Endothelial cell (in vitro differentiated cells): ENCODE measurements around the gene FAM193A. TPM values are rescaled to one million over a fixed set of nuclear protein-coding genes. Genes with fewer than 3 reads are reported as not detected.
"Not testable (repeated sequence)": the region's sequence is repeated elsewhere in the genome, so short reads cannot be mapped to it uniquely, and the experiment has no call there.

ENCODE experiments used
- DNase-seq: peaks from one replicate; pipeline ENCODE4 v3.0.0; 2021; ENCODE audit warnings: low spot score
- H3K27ac Mint-ChIP-seq: one replicate; pipeline ENCODE4 v1.8.0; 2021; ENCODE audit warnings: mixed read lengths, inconsistent platforms; ENCODE audit not compliant: unreplicated experiment
- H3K27me3 Mint-ChIP-seq: one replicate; pipeline ENCODE4 v1.8.0; 2021; ENCODE audit warnings: mild to moderate bottlenecking, moderate library complexity, mixed read lengths, inconsistent platforms; ENCODE audit not compliant: unreplicated experiment
- H3K36me3 Mint-ChIP-seq: one replicate; pipeline ENCODE4 v1.8.0; 2021; ENCODE audit warnings: mild to moderate bottlenecking, low read depth, mixed read lengths, inconsistent platforms; ENCODE audit not compliant: unreplicated experiment
- H3K4me1 Mint-ChIP-seq: one replicate; pipeline ENCODE4 v1.8.0; 2021; ENCODE audit warnings: mild to moderate bottlenecking, mixed read lengths, inconsistent platforms; ENCODE audit not compliant: unreplicated experiment
- H3K4me3 Mint-ChIP-seq: one replicate; pipeline ENCODE4 v1.8.0; 2021; ENCODE audit warnings: mild to moderate bottlenecking, mixed read lengths, inconsistent platforms; ENCODE audit not compliant: unreplicated experiment
- H3K9me3 Mint-ChIP-seq: one replicate; pipeline ENCODE4 v1.8.0; 2021; ENCODE audit warnings: mixed read lengths, inconsistent platforms; ENCODE audit not compliant: unreplicated experiment
- CTCF ChIP-seq: fragments of 200-600 bp; sonication (generic); IDR thresholded peaks from one replicate; pipeline ENCODE4 v1.5.0; 2021; ENCODE audit warnings: antibody characterized with exemption; ENCODE audit not compliant: unreplicated experiment
- total RNA-seq: library from RNA; stranded (reverse); fragmentation: NEBNext Ultra II Directional; extraction: Animal tissue kit (Norgen Biotek cat#: 25700); gene quantifications from one replicate; pipeline ENCODE4 v1.2.1, GENCODE V29; 2021; ENCODE audit not compliant: unreplicated experiment

Gene FAM193A
- total RNA-seq, 1 donor from 2014 or later: 33.7 TPM

DNA sequence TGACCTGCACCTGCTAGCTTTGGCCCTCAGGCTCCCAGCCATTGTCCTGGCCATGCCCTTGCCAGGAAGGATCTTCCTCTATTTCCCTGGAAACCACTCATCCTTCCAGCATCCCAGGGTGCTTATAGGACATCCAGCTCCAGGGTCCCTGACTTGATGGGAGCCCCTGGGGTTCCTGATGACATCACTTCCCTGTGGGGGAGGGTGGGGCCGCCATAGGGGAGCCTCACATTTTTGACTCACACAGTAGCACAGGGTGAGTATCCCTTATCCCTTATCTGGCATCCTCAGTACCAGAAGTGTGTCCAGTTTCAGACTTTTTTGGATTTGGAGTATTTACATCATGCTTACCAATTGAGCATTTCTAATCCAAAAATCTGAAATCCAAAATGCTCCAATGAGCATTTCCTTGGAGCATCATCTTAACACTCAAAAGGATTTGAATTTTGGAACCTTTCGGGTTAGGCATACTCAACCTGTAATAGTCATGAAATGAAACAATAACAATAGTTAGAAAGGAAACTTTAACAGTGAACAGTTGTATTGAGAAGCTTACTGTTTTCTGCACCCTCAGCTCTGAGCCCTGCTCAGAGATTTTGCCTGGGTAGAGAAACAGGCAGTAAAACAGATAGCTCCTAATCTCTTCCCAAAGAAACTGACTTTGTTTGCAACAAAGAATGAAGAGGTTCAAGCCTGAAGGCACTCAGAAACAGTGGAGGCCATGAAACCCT, 197.6 kb downstream of the FAM193A start:
- Mint-ChIP-seq H3K36me3 (peaks cover 27% of the 10 kb centered on the region), H3K9me3 (no peaks in the 10 kb centered on the region), H3K4me1 (peaks cover 4% of the 10 kb centered on the region), H3K27ac (no peak overlapping the region), H3K4me3 (peak overlapping the region; percentile 1), H3K27me3 (peaks cover 16% of the 10 kb centered on the region)
- no peak for TF ChIP-seq CTCF
- no peak for DNase-seq

DNA sequence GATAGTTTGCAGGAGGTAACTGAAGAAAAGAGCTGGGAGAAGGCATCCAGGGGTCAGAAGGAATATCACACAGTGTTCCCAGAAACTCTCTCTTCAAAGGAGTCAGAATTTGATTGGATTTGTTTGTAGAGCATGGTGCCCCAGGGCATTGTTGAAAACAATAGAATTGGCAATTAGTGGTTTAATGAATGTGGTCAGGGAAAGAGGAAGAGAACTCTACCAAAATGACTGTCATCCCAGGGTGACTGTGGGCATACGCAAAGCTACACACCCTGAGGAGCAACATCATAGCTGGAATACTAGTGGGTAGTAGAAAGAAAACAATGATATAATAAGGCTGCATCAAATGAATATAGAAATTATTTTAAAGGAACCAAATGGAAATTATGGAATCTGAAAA, 198.2 kb downstream of the FAM193A start:
- H3K27ac Mint-ChIP-seq: no peak overlapping the region
- H3K9me3 Mint-ChIP-seq: no peaks in the 10 kb centered on the region
- peaks cover 4% of the 10 kb centered on the region for H3K4me1 Mint-ChIP-seq
- peaks cover 27% of the 10 kb centered on the region for H3K36me3 Mint-ChIP-seq
- TF ChIP-seq CTCF: no peak
- no peak for DNase-seq
- peaks cover 16% of the 10 kb centered on the region for H3K27me3 Mint-ChIP-seq
- H3K4me3 Mint-ChIP-seq: peak overlapping the region; percentile 1

- no peak for DNase-seq
- no peaks in the 10 kb centered on the region for H3K9me3 Mint-ChIP-seq
- H3K4me1 Mint-ChIP-seq: peaks cover 4% of the 10 kb centered on the region
- TF ChIP-seq CTCF: no peak
- peaks cover 27% of the 10 kb centered on the region for H3K36me3 Mint-ChIP-seq
- no peak overlapping the region for H3K27ac Mint-ChIP-seq
- peaks cover 16% of the 10 kb centered on the region for H3K27me3 Mint-ChIP-seq
- peak overlapping the region; percentile 0 for H3K4me3 Mint-ChIP-seq
Observed at GRCh38 chr4:2735869-2736268, 199.4 kb downstream of the FAM193A start.

DNA sequence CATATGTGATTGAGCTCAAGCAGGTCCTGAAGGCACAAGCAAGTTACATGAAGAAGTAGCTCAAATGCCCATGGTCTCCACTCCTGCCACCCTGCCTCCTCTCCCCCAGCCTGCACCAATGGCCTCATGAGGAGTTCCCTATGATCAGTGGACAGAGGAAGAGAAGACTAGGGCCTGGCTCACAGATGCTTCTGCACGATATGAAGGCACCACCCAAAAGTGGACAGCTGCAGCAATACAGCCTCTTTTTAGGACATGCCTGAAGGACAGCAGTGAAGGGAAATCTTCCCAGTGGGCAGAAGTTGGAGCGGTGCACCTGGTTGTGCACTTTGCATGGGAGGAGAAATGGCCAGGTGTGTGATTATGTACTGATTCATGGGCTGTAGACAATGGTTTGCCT, 201.8 kb downstream of the FAM193A start:
- not testable (repeated sequence) for H3K4me1 Mint-ChIP-seq, H3K27me3 Mint-ChIP-seq, H3K27ac Mint-ChIP-seq, DNase-seq, H3K9me3 Mint-ChIP-seq
- Mint-ChIP-seq H3K4me3 (peak overlapping the region; percentile 27), H3K36me3 (peaks cover 19% of the 10 kb centered on the region)

- Mint-ChIP-seq H3K4me3 (no peak overlapping the region), H3K36me3 (peaks cover 28% of the 10 kb centered on the region), H3K27me3 (peaks cover 11% of the 10 kb centered on the region), H3K9me3 (no peaks in the 10 kb centered on the region), H3K27ac (no peak overlapping the region), H3K4me1 (peaks cover 1% of the 10 kb centered on the region)
- no peak for DNase-seq
- no peak for TF ChIP-seq CTCF
Observed at GRCh38 chr4:2741626-2742025, 205.2 kb downstream of the FAM193A start.
